Stimulated activated CD4-positive, alpha-beta T cell treated with anti-CD3 and anti-CD28 coated beads, Interleukin-15, amount 100 ng/mL, for 24 hours (primary cell): ENCODE measurements around the gene MFSD6.
"Not testable (repeated sequence)": the region's sequence is repeated elsewhere in the genome, so short reads cannot be mapped to it uniquely, and the experiment has no call there.

ENCODE experiments used
- DNase-seq: peaks from one replicate; pipeline ENCODE4 v3.0.0-alpha.2; 2020

Gene MFSD6

DNA sequence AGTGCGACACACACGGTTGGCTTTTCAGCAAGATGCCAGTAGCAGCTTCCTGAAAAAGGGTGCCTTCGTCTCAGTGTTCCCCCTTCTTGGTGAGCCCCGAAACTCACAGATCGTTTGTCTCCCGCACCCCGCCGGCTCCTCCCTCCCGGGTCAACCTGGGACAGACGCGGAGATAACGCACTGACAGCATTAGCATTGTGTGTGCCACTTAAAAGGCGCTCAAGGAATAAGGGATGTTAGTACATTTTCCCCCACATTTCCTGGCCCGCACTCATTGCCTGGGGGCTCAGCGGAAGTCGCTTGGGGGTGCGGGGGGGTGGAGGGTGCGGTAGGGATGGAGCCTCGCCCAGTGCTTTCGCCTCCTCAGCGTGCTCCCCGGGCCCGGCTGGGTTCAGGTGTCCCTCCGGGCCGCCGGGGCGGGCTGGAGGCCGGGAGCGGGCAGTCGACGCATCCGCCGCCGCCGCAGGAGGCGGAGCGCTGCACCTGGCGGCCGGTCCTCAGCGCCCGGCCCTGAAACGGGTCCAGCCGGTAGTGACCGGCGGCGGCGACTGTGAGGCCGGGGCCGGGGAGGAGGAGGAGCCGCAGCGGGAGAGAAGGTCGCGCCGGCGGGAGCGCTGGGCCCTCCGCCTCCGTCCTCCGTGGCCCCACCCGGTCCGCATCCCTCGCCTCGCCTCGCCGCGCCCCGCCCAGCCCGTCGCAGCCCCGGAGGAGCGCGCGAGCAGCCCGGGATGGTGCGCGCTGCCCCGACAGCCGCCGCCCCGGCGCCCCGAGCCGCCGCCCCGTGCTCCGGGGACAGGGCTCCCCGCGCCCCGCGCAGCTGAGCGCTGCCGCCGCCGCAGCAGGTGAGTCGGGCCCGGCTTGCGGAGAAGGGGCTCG lies at the start of gene MFSD6:
TSS of gene MFSD6 (plus strand) at position 694 of the 876 bp plus-strand sequence. CDS start 27,675 bp downstream, outside the sequence.
- DNase-seq, result peak; percentile 74

DNA sequence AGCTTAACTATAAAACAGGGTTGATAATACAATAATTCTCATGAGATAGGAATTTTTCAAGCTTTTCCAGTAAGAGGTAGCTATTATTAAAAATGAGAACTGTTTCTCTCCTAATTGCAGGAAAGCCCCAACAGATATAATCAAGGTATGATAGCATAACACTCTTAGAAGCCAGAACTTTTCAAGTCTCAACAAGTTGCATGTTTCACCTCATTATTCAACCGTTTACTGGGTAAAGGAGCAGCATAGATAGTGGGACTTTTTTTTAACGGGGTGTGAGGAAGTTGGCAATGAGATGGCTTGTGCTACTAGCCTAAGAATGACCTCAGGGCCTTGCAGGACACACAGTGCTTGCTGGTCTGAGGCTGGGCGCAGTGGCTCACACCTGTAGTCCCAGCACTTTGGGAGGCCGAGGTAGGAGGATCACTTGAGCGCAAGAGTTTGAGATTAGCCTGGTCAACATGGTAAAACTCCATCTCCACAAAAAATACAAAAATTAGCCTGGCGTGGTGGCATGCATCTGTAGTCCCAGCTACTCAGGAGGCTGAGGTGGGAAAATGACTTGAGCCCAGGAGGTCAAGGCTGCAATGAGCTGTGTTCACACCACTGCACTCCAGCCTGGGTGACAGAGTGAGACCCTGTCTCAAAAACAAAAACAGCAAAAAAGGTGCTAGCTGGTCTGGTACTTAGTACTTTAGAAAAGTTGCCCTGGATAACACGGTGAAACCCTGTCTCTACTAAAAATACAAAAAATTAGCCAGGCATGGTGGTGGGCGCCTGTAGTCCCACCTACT lies 49.3 kb upstream of the MFSD6 start:
- DNase-seq, result not testable (repeated sequence)

DNA sequence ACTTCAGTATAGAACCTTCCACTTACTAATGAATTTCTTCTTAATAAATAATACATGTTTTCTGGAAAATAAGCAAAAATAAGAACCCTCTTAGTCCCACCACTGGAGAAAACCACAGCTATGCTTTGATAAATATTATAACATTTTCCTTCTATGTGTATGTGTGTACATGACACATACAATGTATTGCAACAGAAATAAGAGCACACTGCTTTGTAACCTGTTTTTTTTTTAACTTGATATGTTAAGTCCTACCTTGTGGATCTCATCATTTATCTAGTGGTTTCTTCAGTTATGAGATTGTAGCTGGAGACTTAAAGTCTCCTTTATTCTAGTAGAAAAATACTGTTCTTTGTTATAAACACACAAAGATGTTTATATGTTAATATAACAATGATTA lies 47.6 kb upstream of the MFSD6 start:
- DNase-seq, result no peak

DNA sequence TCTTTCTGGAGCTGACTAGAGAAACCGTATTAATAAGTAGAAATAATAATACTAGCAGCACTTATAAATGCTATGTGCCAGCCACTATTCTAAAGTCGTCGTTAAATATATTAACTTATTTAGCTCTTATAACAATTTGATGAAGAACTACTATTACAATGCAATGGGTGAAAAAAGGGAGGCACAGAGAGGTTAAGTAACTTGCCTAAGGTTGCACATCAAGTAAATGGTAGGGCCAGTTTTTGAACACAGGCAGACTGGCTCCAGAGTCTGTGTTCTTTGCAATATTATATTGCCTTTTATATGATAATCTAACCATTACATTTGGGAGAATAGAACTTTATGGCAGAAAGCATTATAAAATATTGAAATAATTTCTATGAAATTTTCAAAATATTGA lies 47.2 kb upstream of the MFSD6 start:
- no peak for DNase-seq

DNA sequence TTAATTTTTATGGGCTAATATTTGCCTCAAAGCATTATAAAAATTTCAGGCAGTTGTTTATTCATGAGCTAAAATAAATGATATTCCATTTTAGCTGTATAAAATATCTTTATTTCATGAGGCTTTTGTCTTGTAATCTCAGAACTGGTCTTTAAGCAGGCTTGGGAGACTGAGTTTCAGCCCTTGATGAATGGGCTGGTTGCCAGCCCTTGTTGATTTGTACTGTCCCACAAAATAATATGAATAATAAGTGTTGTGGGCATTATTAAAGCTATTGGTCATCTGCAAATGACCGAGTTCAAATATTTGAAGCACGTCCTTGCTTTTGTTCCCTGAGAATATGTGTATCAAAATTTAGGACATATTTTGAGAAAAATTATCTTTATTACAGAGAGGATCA lies 46.6 kb upstream of the MFSD6 start:
- no peak for DNase-seq

DNA sequence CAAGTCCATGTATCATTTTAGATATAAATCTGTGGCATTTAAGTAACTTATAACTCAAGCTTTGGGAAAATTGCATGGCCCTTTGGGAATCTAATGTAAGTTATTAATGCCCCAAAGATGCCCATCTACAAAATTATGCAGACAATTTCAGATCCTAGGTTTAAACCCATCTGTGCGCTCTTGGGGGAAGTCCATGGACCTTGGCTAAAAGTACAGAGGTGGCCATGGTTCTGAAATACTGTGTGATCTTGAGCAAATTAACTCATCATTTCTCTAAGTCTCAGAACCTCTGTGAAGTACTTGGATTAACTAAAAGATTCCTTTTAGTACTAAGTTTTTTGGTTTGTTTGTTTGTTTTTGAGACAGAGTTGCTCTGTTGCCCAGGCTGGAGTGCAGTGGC lies 45.3 kb upstream of the MFSD6 start:
- DNase-seq, result no peak

DNA sequence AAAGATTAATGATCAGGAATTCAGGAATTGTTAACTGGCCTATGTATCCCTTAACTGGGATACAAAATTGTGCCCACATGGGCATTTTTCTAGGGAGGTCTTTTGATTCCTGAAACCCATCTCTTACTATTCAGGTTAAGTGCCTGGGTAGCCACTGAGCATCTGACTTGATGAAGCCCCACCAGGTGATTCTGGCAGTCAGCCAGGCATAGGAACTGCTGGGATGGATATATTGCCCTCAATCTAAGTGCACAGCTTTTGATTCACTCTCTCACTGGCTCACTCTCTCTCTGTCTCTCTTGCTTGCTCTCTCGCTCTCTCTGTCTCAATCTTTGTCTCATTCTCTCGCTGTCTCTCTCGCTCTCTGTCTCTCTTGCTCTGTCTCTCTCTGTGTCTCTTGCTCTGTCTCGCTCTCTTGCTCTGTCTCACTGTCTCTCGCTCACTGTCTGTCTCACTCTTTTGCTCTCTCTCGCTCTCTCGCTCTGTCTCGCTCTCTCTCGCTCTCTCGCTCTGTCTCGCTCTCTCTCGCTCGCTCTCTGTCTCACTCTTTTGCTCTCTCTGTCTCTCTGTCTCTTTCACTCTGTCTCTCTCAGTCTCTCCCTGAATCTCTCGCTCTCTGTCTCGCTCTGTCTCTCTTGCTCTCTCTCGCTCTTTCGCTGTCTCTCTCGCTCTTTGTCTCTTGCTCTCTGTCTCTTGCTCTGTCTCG lies 42.5 kb upstream of the MFSD6 start:
- DNase-seq, result no peak

DNA sequence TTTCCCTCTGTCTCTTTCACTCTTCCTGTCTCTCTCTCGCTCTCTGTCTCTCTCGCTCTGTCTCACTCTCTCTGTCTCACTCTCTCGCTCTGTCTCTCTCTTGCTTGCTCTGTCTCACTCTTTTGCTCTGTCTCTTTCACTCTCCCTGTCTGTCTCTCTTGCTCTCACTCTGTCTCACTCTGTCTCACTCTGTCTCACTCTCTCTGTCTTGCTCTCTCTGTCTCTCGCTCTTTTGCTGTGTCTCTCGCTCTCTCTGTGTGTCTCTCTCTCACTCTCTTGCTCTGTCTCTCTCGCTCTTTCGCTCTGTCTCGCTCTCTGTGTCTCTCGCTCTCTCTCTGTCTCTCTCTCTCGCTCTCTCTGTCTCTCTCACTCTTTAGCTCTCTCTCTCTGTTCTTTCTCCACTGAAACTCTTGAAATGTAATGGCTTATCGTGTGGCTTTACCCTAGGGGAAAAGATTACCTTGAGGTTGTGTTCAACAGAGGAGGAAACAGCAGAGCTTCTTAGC lies 41.9 kb upstream of the MFSD6 start:
- DNase-seq, result no peak

DNA sequence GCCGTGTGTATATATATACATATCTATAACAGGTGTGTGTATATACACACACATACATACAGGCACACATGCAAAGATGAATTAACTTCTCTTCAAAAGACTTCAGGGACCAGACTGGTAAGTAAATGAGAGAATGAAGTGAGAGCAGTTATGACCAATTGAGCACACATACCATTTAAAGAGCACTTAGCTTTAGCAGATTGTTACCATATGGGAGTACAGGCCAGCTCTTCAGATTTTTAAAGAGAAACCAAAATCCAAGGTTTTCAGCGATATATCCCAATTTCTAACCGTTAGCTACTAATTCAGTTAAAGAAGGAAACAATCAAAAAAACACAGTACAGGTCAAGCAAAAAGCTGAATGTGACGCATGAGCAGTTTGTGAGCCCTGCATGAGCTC lies 41.1 kb upstream of the MFSD6 start:
- DNase-seq, result no peak

DNA sequence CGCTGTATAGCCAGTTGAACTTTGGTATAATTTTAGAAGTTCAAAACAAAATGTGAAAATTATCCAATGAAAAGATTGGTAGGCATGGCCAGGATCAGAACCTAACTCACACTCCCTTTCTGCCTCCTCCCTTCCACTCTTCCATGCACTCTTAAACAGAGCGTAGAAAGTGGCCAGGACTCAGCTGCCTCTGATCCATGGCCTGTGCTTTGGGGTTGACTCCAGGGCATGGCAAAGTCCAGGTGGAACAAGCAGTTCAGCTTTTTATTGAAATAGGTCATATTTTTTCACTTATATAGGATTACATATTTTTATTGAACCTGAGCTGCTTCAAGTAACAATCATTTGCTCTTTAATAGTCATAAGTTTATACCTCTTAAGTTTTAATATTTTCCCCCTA lies 38.5 kb upstream of the MFSD6 start:
- no peak for DNase-seq

DNA sequence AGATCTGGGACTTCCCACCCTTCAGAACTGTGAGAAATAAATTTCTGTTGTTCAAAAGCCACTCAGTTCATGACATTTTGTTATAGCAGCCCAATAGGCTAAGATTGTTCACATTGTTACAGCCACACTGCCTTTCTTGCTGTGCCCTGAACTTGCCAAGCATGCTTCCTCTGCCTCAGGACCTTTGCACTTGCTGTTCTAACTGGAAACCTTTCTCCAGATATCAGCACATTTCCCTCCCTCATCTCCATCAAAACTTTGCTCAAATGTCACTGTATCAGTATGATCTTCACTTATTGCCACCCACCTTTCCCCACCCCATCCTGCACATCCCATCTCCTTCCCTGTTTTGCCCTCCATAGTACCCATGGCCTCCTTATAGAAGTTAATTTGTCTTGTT lies 32.1 kb upstream of the MFSD6 start:
- no peak for DNase-seq

DNA sequence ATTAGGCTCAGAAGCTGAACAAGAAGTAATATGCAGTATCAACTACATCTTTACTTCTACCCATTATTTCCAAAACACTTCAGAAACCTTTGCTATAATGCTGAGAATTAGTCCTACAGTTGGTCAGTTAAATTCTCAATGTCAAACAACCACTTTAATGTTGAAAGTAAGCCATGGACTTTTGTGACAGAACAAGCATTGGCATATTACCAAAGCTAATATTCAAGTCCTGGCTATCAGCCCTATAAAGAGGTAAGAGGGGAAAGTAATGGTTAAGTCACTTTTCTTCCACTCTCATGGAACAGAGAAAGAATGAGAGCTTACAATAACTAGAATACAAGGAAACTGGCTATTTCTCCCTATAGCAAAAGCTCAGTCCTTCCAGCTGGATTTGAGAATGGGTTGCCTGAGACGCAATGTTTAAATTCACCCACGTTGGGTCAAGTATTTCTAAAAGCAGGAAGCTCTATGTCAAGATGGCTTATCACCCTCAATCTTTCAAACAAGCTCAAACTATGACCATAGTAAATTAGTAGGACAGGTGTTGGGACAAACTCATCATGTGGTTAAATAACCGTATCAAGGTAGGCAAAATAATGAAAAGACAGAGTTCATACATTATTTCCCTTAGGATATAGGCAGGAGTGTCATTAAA lies 31.4 kb upstream of the MFSD6 start:
- no peak for DNase-seq

DNA sequence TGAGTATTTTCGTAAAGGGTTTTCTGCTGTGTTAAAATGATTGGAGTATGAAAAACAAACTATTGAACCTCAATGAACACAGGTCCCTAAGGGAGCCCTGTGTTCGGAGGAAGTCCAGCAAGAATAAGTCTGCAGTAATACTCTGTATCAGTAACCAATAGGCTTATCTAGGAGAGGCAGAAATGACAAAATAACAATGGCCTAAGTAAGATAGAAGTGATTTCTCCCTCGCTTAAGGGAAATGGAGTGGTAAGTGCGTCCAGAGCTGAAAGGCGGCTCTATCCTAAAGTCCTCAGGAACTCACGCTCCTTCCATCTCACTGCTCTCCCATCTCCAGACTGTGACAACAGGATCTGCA lies 29.3 kb upstream of the MFSD6 start:
- DNase-seq, result no peak

DNA sequence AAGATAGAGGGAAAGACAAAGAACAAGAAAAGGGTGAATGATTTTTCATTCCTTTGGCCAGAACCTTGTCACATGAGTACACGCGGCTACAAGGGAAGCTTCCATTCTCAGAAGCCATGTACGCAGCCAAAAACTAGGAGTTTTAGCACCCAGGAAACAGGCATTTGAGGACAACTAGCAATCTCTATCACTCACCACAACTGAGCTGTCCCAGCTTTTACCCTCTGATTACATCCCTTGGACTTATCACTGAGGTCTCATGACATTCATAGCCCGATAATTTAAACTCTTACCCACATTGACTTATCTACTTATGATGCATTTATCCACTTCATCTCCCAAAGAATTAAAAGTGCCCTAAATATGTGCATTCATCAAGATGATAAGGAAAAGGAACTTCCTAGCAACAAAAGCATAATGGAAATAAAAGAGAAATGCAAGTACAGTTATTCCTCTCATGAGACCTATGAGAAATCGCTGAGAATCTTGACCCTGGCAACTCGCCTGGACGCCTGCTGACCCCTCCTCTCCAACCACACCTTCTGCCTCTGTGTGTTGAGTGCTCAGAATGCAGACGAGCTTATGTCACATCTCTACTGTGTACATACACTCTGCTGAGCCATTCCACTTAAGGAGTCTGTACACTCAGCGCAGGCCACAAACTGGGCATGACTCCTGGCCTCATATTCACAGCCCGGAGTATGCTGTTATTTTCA lies 28.7 kb upstream of the MFSD6 start:
- DNase-seq, result no peak

DNA sequence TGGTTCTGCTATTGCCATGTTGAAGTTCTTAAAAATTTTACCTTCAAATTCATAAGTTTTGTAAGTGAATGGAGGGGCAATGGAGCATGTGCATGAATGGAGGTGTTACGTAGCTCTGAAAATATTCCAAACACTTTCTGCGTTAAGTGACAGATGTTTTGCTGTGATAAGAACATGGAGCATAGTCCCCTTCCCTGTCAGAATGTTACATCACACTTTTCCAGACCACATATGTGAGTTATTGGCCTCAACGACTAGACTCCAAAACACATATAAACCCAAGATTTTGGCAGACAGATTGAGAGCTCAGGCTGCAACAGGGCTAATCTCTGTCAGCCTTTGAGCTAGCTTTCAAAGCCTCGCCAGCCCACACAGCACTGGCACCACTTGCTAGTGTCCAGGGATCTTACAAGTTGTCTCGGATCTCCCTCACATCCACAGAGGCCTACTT lies 27.2 kb upstream of the MFSD6 start:
- no peak for DNase-seq

DNA sequence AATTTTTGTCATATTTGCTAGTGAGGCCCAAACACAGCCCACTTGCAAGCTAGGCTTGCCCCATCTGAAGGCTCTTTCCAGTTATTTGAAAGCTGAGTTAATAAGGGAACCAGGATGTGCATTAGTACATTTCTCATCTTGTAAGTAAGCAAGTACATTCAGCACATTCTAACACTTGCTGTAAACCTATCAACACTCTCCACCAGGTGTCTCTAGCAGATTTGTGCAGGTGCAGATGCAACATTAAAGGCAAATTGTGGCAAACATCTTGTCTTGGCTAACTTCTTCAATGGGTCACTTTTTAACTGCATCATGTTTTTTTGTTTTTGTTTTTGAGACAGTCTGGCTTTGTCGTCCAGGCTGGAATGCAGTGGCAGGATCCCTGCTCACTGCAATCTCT lies 25.3 kb upstream of the MFSD6 start:
- peak; percentile 18 for DNase-seq

DNA sequence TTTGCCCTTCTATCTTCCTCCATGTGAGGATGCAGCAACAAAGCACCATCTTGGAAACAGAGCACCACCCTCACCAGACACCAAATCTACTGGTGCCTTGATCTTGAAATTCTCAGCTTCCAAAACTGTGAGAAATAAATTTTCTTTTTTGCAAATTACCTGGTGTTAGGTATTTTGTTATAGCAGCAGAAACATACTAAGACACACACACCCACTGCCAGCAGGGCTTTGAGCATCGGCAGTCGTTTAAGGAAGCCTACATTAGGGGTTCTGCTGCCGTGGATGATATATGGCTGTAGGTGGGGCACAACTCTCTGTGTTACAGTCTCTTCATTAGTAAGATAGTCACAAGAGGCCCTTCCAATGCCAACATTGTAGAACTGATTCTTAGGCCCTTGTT lies 20.7 kb upstream of the MFSD6 start:
- DNase-seq, result no peak

DNA sequence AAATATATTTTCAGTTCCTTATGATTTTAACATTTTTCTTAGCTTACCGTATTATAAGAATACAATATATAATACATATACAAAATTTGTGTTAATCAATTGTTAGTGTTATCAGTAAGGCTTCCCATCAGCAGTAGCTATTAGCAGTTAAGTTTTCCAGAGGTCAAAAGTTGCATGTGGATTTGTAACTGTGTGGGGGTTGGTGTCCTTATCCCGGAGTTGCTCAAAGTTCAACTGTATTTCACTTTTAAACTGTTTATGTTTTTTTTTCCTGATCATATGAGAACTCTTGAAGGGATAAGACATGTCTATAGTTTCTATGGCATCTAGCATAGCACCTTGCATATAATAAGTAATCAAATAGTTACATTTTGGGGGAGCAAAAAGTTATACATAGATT lies 11.9 kb upstream of the MFSD6 start:
- DNase-seq, result no peak

DNA sequence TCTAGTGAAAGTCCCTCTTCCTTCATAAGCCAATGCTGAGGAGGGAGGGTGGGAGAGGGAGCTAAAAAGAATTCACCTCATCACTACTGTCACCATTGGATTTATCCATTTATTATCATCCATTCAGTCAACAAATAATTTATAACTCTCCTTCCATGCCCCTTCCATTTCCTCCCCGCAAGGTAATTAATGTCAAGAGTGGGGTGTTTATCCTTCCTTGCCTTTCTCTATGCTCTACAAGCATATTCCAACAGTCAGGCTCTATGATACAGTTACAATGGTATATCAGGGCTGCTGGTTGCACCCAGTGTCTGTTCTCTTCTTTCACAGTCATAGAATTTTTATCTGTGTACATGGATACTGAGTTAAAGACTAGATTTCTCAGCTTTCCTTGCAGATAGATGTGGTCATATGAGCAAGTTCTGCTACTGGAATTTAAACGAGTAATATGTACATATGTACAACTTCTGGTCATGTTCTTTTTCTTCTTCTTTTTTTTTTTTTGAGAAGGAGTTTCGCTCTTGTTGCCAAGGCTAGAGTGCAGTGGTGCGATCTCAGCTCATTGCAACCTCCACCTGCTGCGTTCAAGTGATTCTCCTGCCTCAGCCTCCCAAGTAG lies 5.1 kb upstream of the MFSD6 start:
- no peak for DNase-seq

DNA sequence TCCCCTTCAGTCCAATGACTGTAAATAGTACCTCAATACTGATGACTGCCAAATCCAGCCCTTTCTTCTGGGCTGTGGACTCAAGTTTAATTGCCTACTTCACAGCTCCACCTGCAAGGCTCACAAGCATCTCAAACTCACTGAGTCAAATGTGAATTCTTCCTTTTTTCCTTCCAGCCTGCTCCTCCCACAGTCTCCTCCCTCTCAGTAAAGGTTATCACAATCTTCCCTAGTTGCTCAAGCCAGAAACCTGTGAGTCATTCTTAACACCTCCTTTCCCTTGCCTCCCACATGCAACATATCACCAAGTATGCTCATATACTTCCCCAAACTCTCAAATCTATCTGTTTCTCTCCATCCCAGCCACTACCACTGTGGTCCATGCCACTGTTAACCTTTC lies 3.7 kb upstream of the MFSD6 start:
- DNase-seq, result peak; percentile 48

DNA sequence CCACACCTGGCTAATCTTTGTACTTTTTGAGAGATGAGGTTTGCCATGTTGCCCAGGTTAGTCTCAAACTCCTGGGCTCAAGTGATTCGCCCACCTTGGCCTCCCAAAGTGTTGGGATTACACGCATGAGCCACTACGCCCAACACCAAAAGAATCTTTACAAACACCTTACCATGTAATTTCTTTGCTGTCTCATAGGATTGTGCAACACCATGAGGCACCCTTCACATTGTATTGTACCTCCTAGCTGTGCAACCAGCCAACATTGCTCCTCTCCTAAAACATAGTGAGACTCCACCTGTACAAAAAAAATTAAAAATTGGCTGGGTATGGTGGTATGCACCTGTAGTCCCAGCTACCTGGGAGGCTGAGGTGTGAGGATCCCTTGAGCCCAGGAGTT lies 3.1 kb upstream of the MFSD6 start:
- no peak for DNase-seq

DNA sequence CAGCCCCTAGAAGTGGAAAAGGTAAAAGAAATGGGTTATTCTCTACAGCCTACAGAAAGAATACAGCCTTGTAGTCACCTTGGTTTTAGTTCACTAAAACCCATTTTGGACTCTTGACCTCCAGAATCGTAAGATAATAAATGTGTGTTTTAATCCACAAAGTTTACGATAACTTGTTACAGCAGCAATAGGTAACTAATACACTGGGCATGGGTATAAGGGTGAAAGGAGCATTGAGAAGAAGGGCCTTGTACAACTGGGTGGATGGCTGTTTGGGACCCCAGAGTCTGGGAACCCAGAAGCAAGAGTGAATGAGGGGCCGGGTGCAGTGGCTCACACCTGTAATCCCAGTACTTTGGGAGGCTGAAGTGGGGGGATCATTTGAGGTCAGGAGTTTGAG lies 2.2 kb upstream of the MFSD6 start:
- no peak for DNase-seq
